ENCODE results near the gene DNPH1.

DNPH1 gene

DNA sequence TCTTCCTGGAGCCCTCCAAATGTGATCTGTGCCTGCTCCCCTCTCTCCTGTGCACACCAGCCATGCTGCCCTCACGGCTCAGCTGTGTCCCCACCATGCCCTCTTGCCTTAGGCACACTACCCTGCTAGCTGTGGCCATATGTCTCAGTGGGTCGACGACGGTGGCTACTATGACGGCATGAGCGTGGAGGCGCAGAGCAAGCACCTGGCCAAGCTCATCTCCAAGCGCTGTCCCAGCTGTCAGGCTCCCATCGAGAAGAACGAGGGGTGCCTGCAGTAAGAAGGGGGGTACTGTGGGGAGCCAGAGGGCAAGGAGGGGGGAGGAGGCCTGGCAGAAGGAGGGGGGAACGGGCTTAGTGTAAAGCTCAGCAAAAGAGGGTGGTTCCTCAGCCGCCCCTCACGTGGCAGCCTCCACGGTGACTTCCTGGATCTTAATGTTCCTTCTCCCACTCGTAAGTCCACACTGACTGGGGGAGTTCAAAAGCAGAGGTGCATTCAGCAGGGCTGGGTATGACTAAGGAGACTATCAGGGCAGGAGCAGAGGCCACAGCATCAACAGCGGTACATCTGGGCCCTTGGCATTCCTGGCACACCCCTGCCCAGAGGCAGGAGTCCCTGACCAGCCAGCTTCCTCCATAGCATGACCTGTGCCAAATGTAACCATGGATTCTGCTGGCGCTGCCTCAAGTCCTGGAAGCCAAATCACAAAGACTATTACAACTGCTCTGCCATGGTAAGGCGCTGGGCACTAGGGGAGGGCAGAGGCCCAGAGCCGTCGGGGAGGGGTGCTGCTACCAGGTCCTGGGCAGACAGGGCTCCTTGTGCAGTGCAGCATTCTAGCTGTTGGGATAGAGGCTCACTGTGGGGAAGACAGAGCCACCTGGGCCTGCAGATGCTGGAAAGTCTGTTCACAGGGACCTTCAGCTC, 8.0 kb downstream of the DNPH1 start:
- no peak for TF ChIP-seq GATA2 (IDR thresholded peaks at IDR 0.05; ENCODE audit: low read depth, low read length)
- no peak for TF ChIP-seq GATA3 (IDR thresholded peaks at IDR 0.05; ENCODE audit: low read depth, low read length)

DNA sequence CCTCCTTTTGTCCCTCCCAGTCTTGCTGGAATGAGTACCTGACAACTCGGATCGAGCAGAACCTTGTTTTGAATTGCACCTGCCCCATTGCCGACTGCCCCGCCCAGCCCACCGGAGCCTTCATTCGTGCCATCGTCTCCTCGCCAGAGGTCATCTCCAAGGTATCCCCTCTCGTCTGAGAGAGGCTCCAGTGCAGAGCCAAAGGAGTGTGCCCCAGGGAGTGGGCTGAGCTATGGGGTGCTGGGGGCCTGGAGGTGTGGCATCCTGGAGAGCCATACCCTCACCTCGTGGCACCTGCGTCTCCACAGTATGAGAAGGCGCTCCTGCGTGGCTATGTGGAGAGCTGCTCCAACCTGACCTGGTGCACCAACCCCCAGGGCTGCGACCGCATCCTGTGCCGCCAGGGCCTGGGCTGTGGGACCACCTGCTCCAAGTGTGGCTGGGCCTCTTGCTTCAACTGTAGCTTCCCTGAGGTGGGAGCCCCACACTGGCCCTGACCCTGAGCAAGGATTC, 8.8 kb downstream of the DNPH1 start:
- no peak for TF ChIP-seq GATA2 (IDR thresholded peaks at IDR 0.05; ENCODE audit: low read depth, low read length)
- no peak for TF ChIP-seq GATA3 (IDR thresholded peaks at IDR 0.05; ENCODE audit: low read depth, low read length)

DNA sequence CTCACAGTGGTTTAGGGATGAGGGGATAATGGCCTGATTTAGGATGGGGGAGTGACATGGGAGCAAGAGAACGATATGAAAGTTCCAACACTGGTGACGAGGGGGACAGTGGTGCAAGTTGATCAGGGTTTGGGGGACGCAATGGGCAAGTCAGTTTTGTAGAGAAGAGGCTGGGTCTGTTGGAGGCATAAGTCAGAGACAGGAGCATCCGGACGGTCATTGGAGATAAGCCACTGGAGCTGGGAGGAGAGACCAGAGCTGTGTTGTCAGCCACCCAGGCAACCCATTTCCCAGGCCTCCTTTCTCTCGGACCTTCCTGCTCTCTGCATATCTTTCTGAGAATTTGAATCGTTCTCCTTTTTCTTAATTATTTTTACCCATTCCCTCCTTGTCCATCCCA, 9.5 kb downstream of the DNPH1 start:
- TF ChIP-seq GATA2 (IDR thresholded peaks at IDR 0.05; ENCODE audit: low read depth, low read length) (no peak), GATA3 (IDR thresholded peaks at IDR 0.05; ENCODE audit: low read depth, low read length) (no peak)

DNA sequence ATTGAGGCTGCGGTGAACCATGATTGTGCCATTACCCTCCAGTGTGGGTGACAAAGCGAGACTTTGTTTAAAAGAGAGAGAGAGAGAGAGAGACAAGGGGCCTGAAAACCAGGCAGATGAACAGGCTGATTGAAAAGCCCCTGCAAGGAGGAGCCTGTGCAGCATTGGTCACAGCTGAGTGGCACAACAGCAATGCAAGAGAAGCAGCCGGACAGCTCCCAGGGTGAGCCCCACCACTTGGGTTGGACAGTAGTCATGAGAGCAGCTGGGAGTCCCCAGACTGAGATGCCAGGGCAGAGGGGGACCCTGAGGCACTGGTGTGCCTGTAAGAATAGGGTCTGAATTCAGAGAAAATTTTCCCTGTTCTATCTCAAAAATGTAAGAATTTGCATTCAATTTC, 10.2 kb downstream of the DNPH1 start:
- TF ChIP-seq GATA2 (IDR thresholded peaks at IDR 0.05; ENCODE audit: low read depth, low read length) (no peak), GATA3 (IDR thresholded peaks at IDR 0.05; ENCODE audit: low read depth, low read length) (no peak)

DNA sequence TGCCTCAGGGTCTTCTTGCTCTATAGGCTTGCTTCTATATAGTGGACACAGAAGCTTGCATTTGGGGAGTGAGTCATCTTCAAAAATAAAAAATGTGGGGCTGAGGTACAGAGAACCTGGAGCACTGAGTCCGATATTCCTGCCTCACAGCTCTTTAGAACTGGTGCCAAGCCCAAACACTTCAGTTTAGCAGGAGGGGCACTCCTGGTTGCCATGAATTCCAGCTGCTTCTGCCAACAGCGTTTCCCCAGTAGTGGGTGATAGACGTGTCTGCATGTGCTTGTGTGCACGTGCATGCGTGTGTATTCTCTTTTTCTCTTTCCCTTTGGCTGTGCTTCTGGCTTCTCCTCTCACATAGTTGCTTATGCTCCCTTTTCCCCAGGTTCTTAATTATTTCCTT, 11.9 kb downstream of the DNPH1 start:
- TF ChIP-seq GATA3 (IDR thresholded peaks at IDR 0.05; ENCODE audit: low read depth, low read length): no peak
- TF ChIP-seq GATA2 (IDR thresholded peaks at IDR 0.05; ENCODE audit: low read depth, low read length): no peak

DNA sequence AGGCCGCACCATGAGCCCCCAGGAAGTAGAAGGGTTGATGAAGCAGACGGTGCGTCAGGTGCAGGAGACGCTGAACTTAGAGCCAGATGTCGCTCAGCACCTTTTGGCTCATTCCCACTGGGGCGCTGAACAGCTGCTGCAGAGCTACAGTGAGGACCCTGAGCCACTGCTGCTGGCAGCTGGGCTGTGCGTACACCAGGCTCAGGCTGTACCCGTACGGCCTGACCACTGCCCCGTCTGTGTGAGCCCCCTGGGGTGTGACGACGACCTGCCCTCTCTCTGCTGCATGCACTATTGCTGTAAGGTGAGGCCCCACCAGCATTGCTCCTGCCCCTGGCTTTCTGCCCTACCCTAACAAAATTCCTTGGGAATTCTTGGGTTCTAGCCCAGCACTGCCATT, 13.1 kb downstream of the DNPH1 start:
- TF ChIP-seq GATA3 (IDR thresholded peaks at IDR 0.05; ENCODE audit: low read depth, low read length): no peak
- no peak for TF ChIP-seq GATA2 (IDR thresholded peaks at IDR 0.05; ENCODE audit: low read depth, low read length)

DNA sequence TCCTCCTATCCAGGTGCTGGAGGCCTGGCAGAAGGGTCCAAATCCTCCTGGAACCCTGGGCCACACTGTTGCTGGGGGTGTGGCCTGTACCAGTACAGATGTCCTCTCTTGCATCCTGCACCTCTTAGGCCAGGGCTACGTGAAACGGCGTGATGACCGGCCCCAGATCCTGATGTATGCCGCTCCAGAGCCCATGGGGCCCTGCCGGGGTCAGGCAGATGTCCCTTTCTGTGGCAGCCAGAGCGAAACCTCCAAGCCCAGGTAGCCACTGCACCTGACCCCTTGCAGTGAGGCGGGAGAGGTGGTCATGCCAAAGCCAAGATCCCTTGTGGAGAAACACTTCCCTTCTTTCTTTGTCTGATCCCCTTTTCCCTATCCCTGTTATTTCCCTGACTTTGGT, 14.2 kb downstream of the DNPH1 start:
- TF ChIP-seq GATA2 (IDR thresholded peaks at IDR 0.05; ENCODE audit: low read depth, low read length): no peak
- TF ChIP-seq GATA3 (IDR thresholded peaks at IDR 0.05; ENCODE audit: low read depth, low read length): no peak

DNA sequence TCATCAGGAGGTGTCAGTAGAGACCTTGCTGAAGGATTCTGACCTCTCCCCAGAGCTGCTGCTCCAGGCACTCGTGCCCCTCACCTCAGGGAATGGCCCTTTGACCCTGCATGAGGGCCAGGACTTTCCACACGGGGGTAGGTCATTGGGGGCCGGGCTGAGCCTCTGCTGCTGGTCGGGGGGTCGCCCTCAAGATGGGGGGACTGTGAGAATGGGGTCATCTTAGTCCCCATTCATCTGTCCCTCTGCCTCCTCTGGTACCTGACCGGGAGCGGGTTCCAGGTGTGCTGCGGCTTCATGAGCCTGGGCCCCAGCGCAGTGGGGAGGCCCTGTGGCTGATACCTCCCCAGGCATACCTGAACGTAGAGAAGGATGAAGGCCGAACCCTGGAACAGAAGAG, 15.8 kb downstream of the DNPH1 start:
- TF ChIP-seq GATA3 (IDR thresholded peaks at IDR 0.05; ENCODE audit: low read depth, low read length): no peak
- no peak for TF ChIP-seq GATA2 (IDR thresholded peaks at IDR 0.05; ENCODE audit: low read depth, low read length)

DNA sequence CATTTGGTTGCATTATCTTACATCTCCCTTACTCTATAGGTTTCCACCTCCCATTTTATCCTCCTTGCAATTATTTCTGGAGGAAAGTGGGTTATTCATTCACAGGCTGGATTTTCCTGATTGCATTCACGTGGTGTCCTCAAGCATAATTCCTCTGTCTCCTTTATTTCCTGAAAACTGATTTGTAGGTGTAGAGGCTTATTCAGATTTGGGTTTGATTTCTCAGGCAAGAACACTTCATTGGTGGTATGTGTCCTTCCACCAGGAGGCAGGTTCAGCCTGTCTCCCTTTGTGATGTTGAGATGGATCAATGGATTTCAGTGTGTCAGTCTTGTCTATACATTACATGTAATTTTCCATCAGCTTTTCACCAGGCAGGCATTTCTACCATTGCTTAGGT, 17.3 kb downstream of the DNPH1 start:
- TF ChIP-seq GATA3 (IDR thresholded peaks at IDR 0.05; ENCODE audit: low read depth, low read length) (no peak), GATA2 (IDR thresholded peaks at IDR 0.05; ENCODE audit: low read depth, low read length) (no peak)

DNA sequence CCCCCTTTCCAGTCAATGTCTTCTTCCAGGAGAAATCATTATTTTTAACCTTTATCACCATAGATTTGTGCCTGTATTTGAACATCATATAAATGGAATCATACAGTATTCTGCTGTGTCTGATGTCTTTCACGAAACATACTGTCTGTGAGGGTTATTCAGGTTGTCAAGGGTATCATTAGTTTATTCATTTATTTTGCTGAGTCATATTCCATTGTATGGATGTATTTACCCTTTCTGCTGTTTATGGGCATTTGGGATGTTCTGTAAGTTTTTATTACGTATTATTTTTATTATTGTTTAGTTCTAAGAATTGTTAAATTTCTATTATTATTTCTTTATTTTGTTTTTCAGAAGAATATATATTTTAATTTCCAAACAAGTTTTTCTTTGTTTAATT, 22.0 kb downstream of the DNPH1 start:
- TF ChIP-seq GATA3 (IDR thresholded peaks at IDR 0.05; ENCODE audit: low read depth, low read length): no peak

DNA sequence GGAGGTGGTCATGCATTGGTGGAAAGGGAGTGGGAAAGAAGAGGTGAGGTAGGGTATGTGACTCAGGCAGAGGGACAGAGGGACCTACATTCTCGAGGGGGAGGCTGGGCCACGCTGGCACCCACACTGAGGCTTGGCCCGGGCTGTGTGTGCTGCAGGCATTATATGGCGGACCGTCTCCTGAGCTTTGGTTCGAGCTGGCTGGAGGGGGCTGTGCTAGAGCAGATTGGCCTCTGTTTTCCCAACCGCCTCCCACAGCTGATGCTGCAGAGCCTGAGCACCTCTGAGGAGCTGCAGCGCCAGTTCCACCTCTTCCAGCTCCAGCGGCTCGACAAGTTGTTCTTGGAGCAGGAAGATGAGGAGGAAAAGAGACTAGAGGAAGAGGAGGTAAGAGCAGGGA, 23.4 kb downstream of the DNPH1 start:
- TF ChIP-seq GATA2 (IDR thresholded peaks at IDR 0.05; ENCODE audit: low read depth, low read length): no peak
- TF ChIP-seq GATA3 (IDR thresholded peaks at IDR 0.05; ENCODE audit: low read depth, low read length): no peak

DNA sequence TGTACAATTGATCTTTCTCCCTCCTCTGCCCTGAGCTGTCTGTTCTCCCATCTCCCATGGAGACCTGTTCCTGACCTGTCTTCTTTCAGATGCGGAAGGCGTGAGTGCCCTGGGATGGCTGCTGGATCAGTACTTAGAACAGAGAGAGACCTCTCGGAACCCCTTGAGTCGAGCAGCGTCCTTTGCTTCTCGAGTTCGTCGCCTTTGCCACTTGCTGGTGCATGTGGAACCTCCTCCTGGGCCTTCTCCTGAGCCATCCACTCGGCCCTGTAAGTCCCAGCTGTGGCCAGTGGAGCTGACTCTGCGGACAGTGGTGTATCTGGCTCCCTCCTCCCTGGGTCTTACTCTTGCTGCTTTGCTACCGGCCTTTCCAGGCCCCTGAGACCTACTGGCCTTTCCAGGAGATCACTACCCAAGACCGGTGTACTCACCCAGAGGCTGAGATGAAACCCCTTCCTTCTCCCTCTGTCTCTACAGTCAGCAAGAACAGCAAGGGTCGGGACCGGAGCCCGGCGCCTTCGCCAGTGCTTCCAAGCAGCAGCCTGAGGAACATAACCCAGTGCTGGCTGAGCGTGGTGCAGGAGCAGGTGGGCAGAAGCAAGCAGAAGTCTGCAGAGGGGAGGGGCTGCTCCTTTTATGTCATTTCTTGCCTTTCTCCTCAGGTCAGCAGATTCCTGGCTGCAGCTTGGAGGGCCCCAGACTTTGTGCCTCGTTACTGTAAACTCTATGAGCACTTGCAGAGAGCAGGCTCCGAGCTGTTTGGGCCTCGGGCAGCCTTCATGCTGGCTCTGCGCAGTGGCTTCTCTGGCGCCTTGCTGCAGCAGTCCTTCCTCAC, 24.8 kb downstream of the DNPH1 start:
- TF ChIP-seq GATA3 (IDR thresholded peaks at IDR 0.05; ENCODE audit: low read depth, low read length): no peak
- TF ChIP-seq GATA2 (IDR thresholded peaks at IDR 0.05; ENCODE audit: low read depth, low read length): no peak

DNA sequence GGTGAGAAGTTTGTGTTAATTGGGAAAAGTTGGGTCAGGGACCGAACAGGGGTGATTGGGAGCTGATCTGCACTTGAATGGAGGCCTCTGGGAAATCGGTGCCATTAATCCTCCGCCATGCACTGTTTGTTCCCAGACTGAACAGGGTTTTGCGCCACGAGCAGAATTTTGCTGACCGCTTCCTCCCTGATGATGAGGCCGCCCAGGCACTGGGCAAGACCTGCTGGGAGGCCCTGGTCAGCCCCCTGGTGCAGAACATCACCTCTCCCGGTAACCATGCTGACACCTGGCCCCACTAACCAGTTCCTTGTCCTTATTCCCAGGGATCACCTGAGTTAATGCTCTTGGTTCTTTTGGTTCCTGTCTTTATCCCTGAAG, 25.6 kb downstream of the DNPH1 start:
- no peak for TF ChIP-seq GATA2 (IDR thresholded peaks at IDR 0.05; ENCODE audit: low read depth, low read length)
- TF ChIP-seq GATA3 (IDR thresholded peaks at IDR 0.05; ENCODE audit: low read depth, low read length): no peak

DNA sequence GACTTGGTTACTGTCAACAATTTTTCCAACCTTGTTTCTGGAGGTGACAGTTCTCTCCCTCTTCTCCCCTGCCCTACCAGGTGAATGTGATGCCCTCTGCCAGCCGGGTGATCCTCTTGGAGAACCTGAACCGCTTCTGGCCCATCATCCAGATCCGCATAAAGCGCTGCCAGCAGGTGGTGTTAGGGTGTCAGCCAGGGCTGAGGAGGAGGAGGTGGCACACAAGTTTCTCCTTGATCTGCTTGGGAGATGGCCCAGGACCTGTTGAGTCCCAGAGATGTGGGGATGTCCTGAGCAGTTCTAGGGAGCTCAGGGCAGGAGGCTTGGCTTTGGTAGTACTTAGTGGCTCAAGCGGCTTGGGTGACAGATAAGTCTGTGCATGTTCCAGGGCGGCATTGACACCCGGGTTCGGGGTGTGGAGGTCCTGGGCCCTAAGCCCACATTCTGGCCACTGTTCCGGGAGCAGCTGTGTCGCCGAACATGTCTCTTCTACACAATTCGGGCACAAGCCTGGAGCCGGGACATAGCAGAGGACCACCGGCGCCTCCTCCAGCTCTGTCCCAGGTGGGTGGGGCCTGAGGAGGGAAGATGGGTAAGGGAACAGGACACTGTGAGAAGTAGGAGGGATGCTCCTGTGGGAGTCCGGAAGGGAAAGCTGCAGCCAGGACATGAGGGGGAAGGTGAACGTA, 26.1 kb downstream of the DNPH1 start:
- no peak for TF ChIP-seq GATA3 (IDR thresholded peaks at IDR 0.05; ENCODE audit: low read depth, low read length)
- no peak for TF ChIP-seq GATA2 (IDR thresholded peaks at IDR 0.05; ENCODE audit: low read depth, low read length)
